K562 (cell line): ENCODE measurements around the gene AZU1. TPM values are rescaled to one million over a fixed set of nuclear protein-coding genes. Genes with fewer than 3 reads are reported as not detected.

Source experiments
- ATAC-seq: fragments of 200-7000 bp; cut with Tn5 transposase; 3 replicates; pipeline ENCODE4 v1.9.1; 2020; ENCODE audit warnings: moderate library complexity
- BruUV-seq: library from RNA; stranded (reverse); fragments of 400-500 nt; replicated peaks from 2 replicates; lab custom pipeline; 2021; lab: Mats Ljungman, UMichigan
- CTCF ChIA-PET: fragments of 300-600 bp; formaldehyde crosslinking; extraction: SDS; loops from one replicate; lab custom pipeline; 2021; ENCODE audit warnings: low intra/inter-chr PET ratio; lab: Yijun Ruan, JAX
- POLR2A ChIA-PET: fragments of 300-600, 350-650 bp; sonication (Branson Sonifier 250); formaldehyde crosslinking; extraction: SDS; loops from one replicate; lab custom pipeline; 2021; ENCODE audit warnings: antibody characterized with exemption, inconsistent platforms; lab: Yijun Ruan, JAX
- DNase-seq, 4 experiments: peaks; one replicate each; pipeline versions ENCODE4 v3.0.0 to v3.0.0-alpha.2; 2011 to 2018; ENCODE audit warnings: low spot score in 3 of 4, mixed read lengths in 3 of 4; ENCODE audit errors: extremely low read depth in 1 of 4
- FAIRE-seq: peaks from 2 replicates; lab custom pipeline; 2011; peaks lifted over from hg19 to GRCh38; lab: Jason Lieb, UNC
- H2AFZ ChIP-seq: 2 replicates; pipeline ENCODE4 v1.6.0; 2011; ENCODE audit warnings: low read depth, low read length, control low read depth, inconsistent platforms
- H3K27ac ChIP-seq: fragments of 200-600 bp; 3 replicates; pipeline ENCODE4 v1.8.0; 2011; ENCODE audit warnings: low read depth, mild to moderate bottlenecking, control low read depth, inconsistent platforms, low read length, moderate library complexity, mixed read lengths; ENCODE audit errors: extremely low read depth
- H3K27me3 ChIP-seq, 2 experiments: fragments of 300-600 bp in 1 of 2; 2 replicates in 1 of 2; 3 replicates in 1 of 2; pipeline versions ENCODE4 v1.6.0 to v1.8.0; 2011; ENCODE audit warnings: inconsistent platforms in 2 of 2, low read length in 2 of 2, mild to moderate bottlenecking in 1 of 2, mixed read lengths in 1 of 2, moderate library complexity in 1 of 2; ENCODE audit not compliant: control insufficient read depth in 2 of 2, insufficient read depth in 2 of 2
- H3K36me3 ChIP-seq: fragments of 300-600 bp; 3 replicates; pipeline ENCODE4 v1.8.0; 2011; ENCODE audit warnings: mild to moderate bottlenecking, low read length, inconsistent platforms; ENCODE audit not compliant: control insufficient read depth, insufficient read depth
- H3K4me1 ChIP-seq, 2 experiments: fragments of 200-600 bp in 1 of 2; replicated peaks in 1 of 2; 2 replicates in 1 of 2; 3 replicates in 1 of 2; pipeline versions ENCODE4 v1.5.1 to v1.8.0; 2011; ENCODE audit warnings: inconsistent platforms in 2 of 2, low read length in 2 of 2, mild to moderate bottlenecking in 1 of 2, mixed read lengths in 1 of 2, moderate library complexity in 1 of 2; ENCODE audit not compliant: control insufficient read depth in 2 of 2, insufficient read depth in 2 of 2
- H3K4me2 ChIP-seq: 2 replicates; pipeline ENCODE4 v1.6.1; 2011; ENCODE audit warnings: low read length, control low read depth, inconsistent platforms, mixed read lengths; ENCODE audit not compliant: insufficient read depth
- H3K4me3 ChIP-seq: fragments of 200-600 bp; sonication (generic), shearing (Covaris generic); 2 replicates; pipeline ENCODE4 v1.5.1; 2016; ENCODE audit warnings: control low read depth, inconsistent platforms
- H3K79me2 ChIP-seq: fragments of 200-600 bp; 3 replicates; pipeline ENCODE4 v1.8.0; 2011; ENCODE audit warnings: low read length, inconsistent platforms; ENCODE audit not compliant: control insufficient read depth, insufficient read depth
- H3K9ac ChIP-seq, 2 experiments: 2 replicates each; pipeline versions ENCODE4 v1.6.0 to v1.6.1; 2011; ENCODE audit warnings: low read depth in 2 of 2, low read length in 2 of 2, control low read depth in 1 of 2, inconsistent platforms in 1 of 2, mild to moderate bottlenecking in 1 of 2, mixed read lengths in 1 of 2; ENCODE audit not compliant: insufficient read depth in 1 of 2
- H3K9me1 ChIP-seq: one replicate; pipeline ENCODE4 v1.6.0; 2011; ENCODE audit warnings: inconsistent platforms, mild to moderate bottlenecking, low read length, moderate library complexity; ENCODE audit not compliant: control insufficient read depth, insufficient read depth
- H3K9me3 ChIP-seq: replicated peaks from 2 replicates; pipeline ENCODE4 v1.5.1; 2011; ENCODE audit warnings: low read depth, low read length, inconsistent platforms; ENCODE audit not compliant: control insufficient read depth, insufficient read depth
- H4K20me1 ChIP-seq: replicated peaks from 2 replicates; pipeline ENCODE4 v1.6.1; 2011; ENCODE audit warnings: low read length, inconsistent platforms, mixed read lengths; ENCODE audit not compliant: control insufficient read depth, insufficient read depth
- CSDE1 ChIP-seq, 2 experiments: fragments of 450-650 bp; IDR thresholded peaks; 2 replicates each; pipeline ENCODE4 v1.6.1; 2016; ENCODE audit warnings: mild to moderate bottlenecking in 1 of 2
- ELF1 ChIP-seq: fragments of 200-800 bp; sonication (Bioruptor generic); IDR thresholded peaks from 2 replicates; pipeline ENCODE4 v1.6.1; 2016; ENCODE audit warnings: missing genetic modification characterization, missing compliant biosample characterization
- HMGXB4 ChIP-seq: sonication (generic); formaldehyde crosslinking; IDR thresholded peaks from 2 replicates; pipeline ENCODE4 v1.8.1; 2023; ENCODE audit warnings: mild to moderate bottlenecking, missing genetic modification reagents
- KAT8 ChIP-seq: fragments of 450-650 bp; IDR thresholded peaks from 2 replicates; pipeline ENCODE4 v1.6.1; 2016; ENCODE audit warnings: low read depth, mild to moderate bottlenecking
- MCM5 ChIP-seq: fragments of 450-650 bp; IDR thresholded peaks from 2 replicates; pipeline ENCODE4 v1.6.1; 2016; ENCODE audit warnings: low read depth
- MXD1 ChIP-seq: fragments of 250-450 bp; sonication (Bioruptor Pico); IDR thresholded peaks from 2 replicates; pipeline ENCODE4 v1.8.0; 2021; ENCODE audit warnings: borderline replicate concordance, mild to moderate bottlenecking, moderate library complexity; ENCODE audit not compliant: poor library complexity, severe bottlenecking
- PTRF ChIP-seq: fragments of 450-650 bp; IDR thresholded peaks from 2 replicates; pipeline ENCODE4 v1.6.1; 2016; ENCODE audit warnings: mild to moderate bottlenecking, missing genetic modification characterization, missing compliant biosample characterization
- SAFB2 ChIP-seq: fragments of 200-400 bp; formaldehyde crosslinking; IDR thresholded peaks from 2 replicates; pipeline ENCODE4 v1.6.1; 2018; ENCODE audit warnings: borderline replicate concordance, low read length, low read depth, moderate library complexity; ENCODE audit not compliant: severe bottlenecking
- TAL1 ChIP-seq: fragments of 450-650 bp; IDR thresholded peaks from 2 replicates; pipeline ENCODE4 v1.6.1; 2016; ENCODE audit warnings: mild to moderate bottlenecking
- TCF3 ChIP-seq: sonication (generic); formaldehyde crosslinking; IDR thresholded peaks from 2 replicates; pipeline ENCODE4 v1.4.0; 2020; ENCODE audit warnings: mild to moderate bottlenecking, missing genetic modification reagents
- ZFP36 ChIP-seq: fragments of 150-350 bp; IDR thresholded peaks from 2 replicates; pipeline ENCODE4 v1.6.1; 2018; ENCODE audit warnings: low read length, low read depth; ENCODE audit not compliant: partially characterized antibody
- ZNF274 ChIP-seq: IDR thresholded peaks from 2 replicates; pipeline ENCODE4 v1.6.1; 2011; ENCODE audit warnings: low read depth, mild to moderate bottlenecking, low read length, moderate library complexity, borderline replicate concordance
- WGBS: fragments of 100-300 bp; shearing (Covaris generic); methylation state at CpG from one replicate; pipeline ENCODE4 v1.1.6; 2016; ENCODE audit warnings: low coverage, mixed read lengths; ENCODE audit not compliant: insufficient coverage; ENCODE audit errors: missing lambda C conversion rate; 5-methylcytosine and 5-hydroxymethylcytosine counted together
- in situ Hi-C: fragments of 300-500 bp; cut with MboI; formaldehyde crosslinking; loops from 4 replicates; pipeline ENCODE4 v1.15.0; 2018; ENCODE audit warnings: inconsistent platforms, mixed read lengths
- intact Hi-C: fragments of 100-400 bp; cut with micrococcal nuclease; formaldehyde crosslinking; loops from 2 replicates; pipeline ENCODE4 v1.14.2; 2022
- polyA plus RNA-seq, 8 experiments: library from polyadenylated mRNA; depleted of rRNA in 4 of 8; stranded (reverse) in 5 of 8; unstranded in 3 of 8; fragments of >200 nt; fragmentation: Nextera tagmentation in 2 of 8; fragmentation: Illumina TruSeq in 1 of 8; extraction: Ambion mirVana in 2 of 8; extraction: Trizol in 1 of 8; gene quantifications; 2 replicates each; pipeline versions ENCODE4 v1.2.1 to v1.2.3, GENCODE V29; 2011 to 2014; ENCODE audit warnings: inconsistent platforms in 1 of 8, missing spikeins in 1 of 8
- total RNA-seq, 7 experiments: library from RNA; depleted of rRNA in 6 of 7; stranded (reverse); fragments of >200 nt in 6 of 7; fragmentation: Illumina TruSeq in 2 of 7; extraction: Trizol in 2 of 7; gene quantifications; 2 replicates each; pipeline versions ENCODE4 v1.2.1 to v1.2.3, GENCODE V29; 2011 to 2021; ENCODE audit warnings: low replicate concordance in 1 of 7

AZU1 gene
- total and polyA plus RNA-seq, 9 of the 15 experiments (the other 6 are each of a cell fraction or from before 2014, with no cell fraction given): 0.29 to 1.9 (median 0.59) TPM; not detected in 3

GRCh38 chr19:782878-783668 lies 44.6 kb upstream of the AZU1 start:
- Histone ChIP-seq H3K27me3 (no peaks in the 10 kb centered on the region), H3K79me2 (no peaks in the 10 kb centered on the region), H3K4me2 (no peak overlapping the region), H3K4me3 (no peak overlapping the region), H4K20me1 (no peaks in the 10 kb centered on the region), H2AFZ (no peak overlapping the region), H3K9me1 (no peaks in the 10 kb centered on the region), H3K9me3 (no peaks in the 10 kb centered on the region), H3K9ac (no peak overlapping the region; a peak in 1 of 4 replicates), H3K36me3 (no peaks in the 10 kb centered on the region), H3K27ac (no peak overlapping the region), H3K4me1 (peaks cover 0 to 32% of the 10 kb centered on the region in 2 experiments; a peak in 2 of 5 replicates)
- intact Hi-C loops: no loop called here
- ChIA-PET POLR2A (no interaction called here), CTCF (no interaction called here)
- no peak for DNase-seq
- BruUV-seq: no TSS peak
- no peak for FAIRE-seq
- no peak for ATAC-seq
- 76% methylated on average over 28 of the region's 30 CpGs for WGBS
- in situ Hi-C loops: no loop called here
- TF ChIP-seq ZNF274: no peak

- Histone ChIP-seq H3K36me3 (no peaks in the 10 kb centered on the region), H3K27me3 (no peaks in the 10 kb centered on the region), H3K9ac (0 out of 4 replicates have a peak overlapping the region, but pooled peaks of 1 of the 2 experiments have one; percentile 24), H3K4me1 (peaks cover 12 to 47% of the 10 kb centered on the region in 2 experiments), H4K20me1 (no peaks in the 10 kb centered on the region), H3K79me2 (no peaks in the 10 kb centered on the region), H3K4me3 (no peak overlapping the region), H3K27ac (no peak overlapping the region), H3K9me3 (no peaks in the 10 kb centered on the region), H3K4me2 (no peak overlapping the region), H2AFZ (no peak overlapping the region), H3K9me1 (no peaks in the 10 kb centered on the region)
- ChIA-PET CTCF (no interaction called here), POLR2A (interaction anchor here (0.9 kb wide), 1 partner anchor 16 kb away, joined by 3 read pairs; no protein-coding TSS in a partner anchor)
- in situ Hi-C loops (no loop called here), intact Hi-C loops (no loop called here)
- FAIRE-seq: no peak
- 85% methylated on average over 13 of the region's 13 CpGs for WGBS
- no TSS peak for BruUV-seq
- no peak for ATAC-seq
- no peak for DNase-seq
- no peak for TF ChIP-seq MCM5
- no peak for TF ChIP-seq PTRF (tag)
- no peak for TF ChIP-seq ELF1 (tag)
- TF ChIP-seq ZFP36: no peak
- TF ChIP-seq KAT8: no peak
- no peak for TF ChIP-seq MXD1
- no peak for TF ChIP-seq CSDE1 (IDR thresholded peaks at IDR 0.05)
- TF ChIP-seq SAFB2: no peak
- no peak for TF ChIP-seq TCF3 (CRISPR knock-in tag)
- TF ChIP-seq HMGXB4 (CRISPR knock-in tag): no peak
- no peak for TF ChIP-seq TAL1
Observed at GRCh38 chr19:784541-784940, 43.1 kb upstream of the AZU1 start.
